Measurements from ENCODE around the gene KDM3B. TPM values are rescaled to one million over a fixed set of nuclear protein-coding genes. Genes with fewer than 3 reads are reported as not detected.
"Not testable (repeated sequence)": the region's sequence is repeated elsewhere in the genome, so short reads cannot be mapped to it uniquely, and the experiment has no call there.

KDM3B gene
- 40.8 TPM for total RNA-seq
- long read RNA-seq, full-length matches to known transcripts: 1 of 33 reads
- long read RNA-seq, partial matches to known transcripts: 30 of 33 reads
- long read RNA-seq, other reads (novel, unspliced or antisense): 2 of 33 reads

- intact Hi-C loops (cut with micrococcal nuclease): no loop called here
- peak; percentile 66 for ATAC-seq
- DNase-seq: peak; percentile 90
Observed at GRCh38 chr5:138352071-138352721, at the start of gene KDM3B. Gene KDM3B, plus strand, starts transcription at chr5:138352685. Its CDS starts 111 bp downstream, at chr5:138352796.

- ATAC-seq (no peak), DNase-seq (no peak)
- intact Hi-C loops (cut with micrococcal nuclease): no loop called here
Observed at GRCh38 chr5:138303372-138303771, 49.1 kb upstream of the KDM3B start.

- intact Hi-C loops (cut with micrococcal nuclease): no loop called here
Observed at GRCh38 chr5:138305797-138306196, 46.7 kb upstream of the KDM3B start.

GRCh38 chr5:138315751-138316278 is 36.7 kb upstream of the KDM3B start:
- no peak for ATAC-seq

More at GRCh38 chr5:138305797-138306196, 46.7 kb upstream of the KDM3B start:
- ATAC-seq (peak; percentile 98), DNase-seq (peak; percentile 86)

GRCh38 chr5:138316355-138316754 is 36.1 kb upstream of the KDM3B start:
- intact Hi-C loops (cut with micrococcal nuclease): no loop called here
- DNase-seq (no peak), ATAC-seq (no peak)

More at GRCh38 chr5:138315751-138316278, 36.7 kb upstream of the KDM3B start:
- intact Hi-C loops (cut with micrococcal nuclease): no loop called here
- no peak for DNase-seq

GRCh38 chr5:138318211-138318610 is 34.3 kb upstream of the KDM3B start:
- ATAC-seq; intact Hi-C loops (cut with micrococcal nuclease); DNase-seq: not testable (repeated sequence)

- DNase-seq (no peak), ATAC-seq (no peak)
- intact Hi-C loops (cut with micrococcal nuclease): no loop called here
Observed at GRCh38 chr5:138330813-138331448, 21.6 kb upstream of the KDM3B start.

- peak; percentile 98 for DNase-seq
- ATAC-seq: peak; percentile 100
- intact Hi-C loops (cut with micrococcal nuclease): no loop called here
Observed at GRCh38 chr5:138331449-138332368, 20.8 kb upstream of the KDM3B start, which contains the start of gene CDC25C. Gene CDC25C, minus strand, starts transcription at chr5:138331804. Its CDS starts 624 bp downstream, at chr5:138331180.

GRCh38 chr5:138334867-138335447 is 17.5 kb upstream of the KDM3B start:
- intact Hi-C loops (cut with micrococcal nuclease): no loop called here
- no peak for ATAC-seq
- DNase-seq: no peak

- ATAC-seq: peak; percentile 61
- DNase-seq: no peak
- intact Hi-C loops (cut with micrococcal nuclease): no loop called here
Observed at GRCh38 chr5:138336952-138337684, 15.4 kb upstream of the KDM3B start.

GRCh38 chr5:138337685-138338410 is 14.6 kb upstream of the KDM3B start, which contains the start of gene FAM53C:
Gene FAM53C, plus strand, starts transcription at chr5:138338266. Its CDS starts 3,070 bp downstream, at chr5:138341336.
- intact Hi-C loops (cut with micrococcal nuclease): no loop called here
- ATAC-seq (peak; percentile 94), DNase-seq (peak; percentile 96)

- intact Hi-C loops (cut with micrococcal nuclease): no loop called here
- DNase-seq: no peak
- ATAC-seq: no peak
Observed at GRCh38 chr5:138338411-138339090, 13.9 kb upstream of the KDM3B start.

- DNase-seq (no peak), ATAC-seq (no peak)
- intact Hi-C loops (cut with micrococcal nuclease): no loop called here
Observed at GRCh38 chr5:138339091-138339456, 13.4 kb upstream of the KDM3B start.

- no peak for DNase-seq
- intact Hi-C loops (cut with micrococcal nuclease): no loop called here
- no peak for ATAC-seq
Observed at GRCh38 chr5:138339464-138339863, 13.0 kb upstream of the KDM3B start.

- intact Hi-C loops (cut with micrococcal nuclease): no loop called here
- DNase-seq (no peak), ATAC-seq (no peak)
Observed at GRCh38 chr5:138340008-138340407, 12.5 kb upstream of the KDM3B start.

GRCh38 chr5:138344887-138345622 is 7.4 kb upstream of the KDM3B start:
- intact Hi-C loops (cut with micrococcal nuclease): no loop called here
- DNase-seq: no peak

More at GRCh38 chr5:138344887-138345622, 7.4 kb upstream of the KDM3B start:
- no peak for ATAC-seq

All from left ventricle myocardium superior (tissue), 1 donor.